DMS53 (cell line): Measurements from ENCODE around the gene ASPSCR1.

Experiments
- DNase-seq: peaks from one replicate; lab custom pipeline; 2025; lab: John Stamatoyannopoulos, UW

Gene ASPSCR1

GRCh38 chr17:82039695-82040299, 62.4 kb downstream of the ASPSCR1 start:
- DNase-seq = no peak

GRCh38 chr17:82041144-82041814, 63.9 kb downstream of the ASPSCR1 start:
- DNase-seq = no peak

GRCh38 chr17:82042649-82043048, 65.2 kb downstream of the ASPSCR1 start:
- no peak for DNase-seq

- DNase-seq = no peak
These were observed 66.1 kb downstream of the ASPSCR1 start for GRCh38 chr17:82043507-82043906.

DNA sequence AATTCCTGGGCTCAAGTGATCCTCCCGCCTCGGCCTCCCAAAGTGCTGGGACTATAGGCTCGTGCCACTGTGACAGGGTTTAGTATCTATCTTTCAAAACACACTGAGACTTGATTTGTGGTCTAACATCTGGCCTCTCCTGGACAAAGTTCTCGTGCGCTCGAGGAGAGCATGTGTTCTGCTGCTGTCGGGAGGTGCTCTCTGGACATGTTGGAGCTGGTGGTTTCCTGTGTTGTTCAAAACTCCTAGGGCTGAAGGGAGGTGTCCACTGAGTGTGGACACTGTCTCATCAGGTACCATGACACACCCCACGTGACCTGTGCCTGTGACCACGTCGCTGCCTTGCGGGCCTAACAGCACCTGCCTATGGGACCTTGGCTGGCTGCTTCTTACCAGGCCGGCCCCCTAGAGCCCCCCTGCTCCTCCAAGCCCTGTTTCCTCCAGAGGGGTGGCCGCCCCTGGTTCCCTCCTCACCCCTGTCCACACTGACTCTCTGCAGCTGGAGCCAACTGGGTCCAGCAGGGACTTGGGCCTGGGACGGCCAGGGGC, 68.6 kb downstream of the ASPSCR1 start:
- DNase-seq = no peak

DNA sequence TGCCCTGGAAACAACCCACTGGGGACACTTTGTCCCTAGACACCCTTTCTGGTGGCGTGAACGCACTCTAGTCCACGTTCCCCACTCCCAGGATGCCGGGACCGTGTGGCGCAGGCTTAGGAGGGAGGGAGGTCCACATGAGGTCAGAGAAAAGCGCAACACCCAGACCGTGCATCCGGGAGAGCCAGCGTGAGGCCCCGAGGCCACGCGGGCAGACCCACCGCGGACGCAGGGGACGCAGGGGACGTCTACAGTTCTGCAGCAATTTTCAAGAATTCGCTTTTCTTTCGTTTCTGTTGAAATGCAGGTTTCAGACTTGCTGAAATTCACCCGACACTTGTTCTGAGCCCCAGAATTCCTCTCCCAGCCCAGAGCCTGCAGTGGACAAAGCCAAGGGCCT, 69.5 kb downstream of the ASPSCR1 start:
- DNase-seq = no peak

GRCh38 chr17:82047379-82047778, 70.0 kb downstream of the ASPSCR1 start:
- DNase-seq = no peak

DNA sequence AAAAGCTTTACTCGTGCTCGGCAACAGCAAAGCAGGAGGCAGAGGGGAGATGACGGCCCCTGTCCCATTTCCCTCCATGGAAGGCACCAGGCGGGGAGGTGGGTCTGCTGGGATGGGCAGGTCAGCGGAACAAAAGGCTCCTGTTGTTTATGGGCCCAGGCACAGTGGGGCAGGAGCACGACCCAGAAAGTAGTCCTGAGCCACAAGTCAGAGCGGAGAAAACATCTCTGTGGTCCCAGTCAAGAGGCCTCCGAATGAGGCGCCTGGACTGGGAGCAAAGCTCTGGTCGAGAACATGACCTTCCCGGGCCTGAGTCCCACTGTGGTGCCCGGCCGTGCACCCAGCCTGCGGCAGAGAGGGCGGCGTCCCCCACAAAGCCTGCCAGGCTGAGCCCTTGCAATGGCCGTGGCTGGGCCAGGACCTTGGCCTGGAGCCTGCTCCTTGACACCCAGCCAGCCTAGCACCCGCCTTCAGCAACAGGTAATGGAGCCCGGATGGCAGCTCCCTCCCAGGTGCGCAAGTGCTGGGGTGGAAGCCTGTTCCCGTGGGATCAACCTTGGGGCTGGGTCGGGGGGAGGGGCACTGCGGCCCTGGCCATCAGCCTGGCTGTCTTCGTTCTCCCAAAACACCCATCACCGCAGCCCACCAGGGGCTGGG, 70.6 kb downstream of the ASPSCR1 start:
- no peak for DNase-seq

GRCh38 chr17:82048571-82048971, 71.1 kb downstream of the ASPSCR1 start:
- DNase-seq = no peak

DNA sequence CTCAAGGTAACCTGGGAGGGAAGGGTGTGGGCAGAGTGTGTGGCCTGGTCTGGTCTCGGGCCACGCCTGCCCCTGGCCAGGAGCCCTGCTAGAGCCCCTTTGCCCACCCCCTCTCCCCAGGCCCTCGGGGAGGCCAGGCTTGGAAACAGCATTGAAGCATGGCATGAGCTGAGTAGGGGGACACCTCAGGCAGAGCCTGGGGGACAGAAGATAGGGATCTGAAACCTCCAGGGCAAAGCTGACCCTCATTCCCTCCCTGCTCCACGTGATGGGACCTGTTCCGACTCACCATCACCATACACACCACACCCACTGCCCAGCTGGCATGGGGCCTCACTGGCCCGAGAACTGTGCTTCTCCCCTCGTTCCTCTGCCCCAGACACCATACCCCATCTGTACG, 71.7 kb downstream of the ASPSCR1 start:
- no peak for DNase-seq

DNA sequence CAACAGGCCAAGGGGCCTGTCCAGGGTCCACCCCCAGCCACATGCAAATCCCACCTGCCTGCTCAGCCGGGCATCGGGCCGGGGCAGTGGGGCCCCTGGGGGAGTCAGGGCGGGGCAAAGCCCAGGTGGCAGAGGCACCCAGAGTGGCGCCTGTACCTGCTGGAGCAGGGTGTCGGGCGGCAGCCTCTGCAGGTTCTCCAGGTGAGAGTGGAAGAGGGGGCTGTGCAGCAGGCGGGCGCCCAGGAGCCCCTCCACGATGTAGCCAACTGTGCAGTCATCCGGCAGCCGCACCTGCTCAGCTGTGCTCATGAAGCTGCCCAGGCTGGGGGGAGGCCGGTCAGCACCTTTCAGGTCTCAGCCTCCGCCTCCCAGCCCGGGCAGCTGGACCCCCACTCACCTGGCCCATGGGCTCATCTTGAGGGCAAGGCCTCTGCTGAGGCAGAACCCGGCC, 72.1 kb downstream of the ASPSCR1 start:
- no peak for DNase-seq

DNA sequence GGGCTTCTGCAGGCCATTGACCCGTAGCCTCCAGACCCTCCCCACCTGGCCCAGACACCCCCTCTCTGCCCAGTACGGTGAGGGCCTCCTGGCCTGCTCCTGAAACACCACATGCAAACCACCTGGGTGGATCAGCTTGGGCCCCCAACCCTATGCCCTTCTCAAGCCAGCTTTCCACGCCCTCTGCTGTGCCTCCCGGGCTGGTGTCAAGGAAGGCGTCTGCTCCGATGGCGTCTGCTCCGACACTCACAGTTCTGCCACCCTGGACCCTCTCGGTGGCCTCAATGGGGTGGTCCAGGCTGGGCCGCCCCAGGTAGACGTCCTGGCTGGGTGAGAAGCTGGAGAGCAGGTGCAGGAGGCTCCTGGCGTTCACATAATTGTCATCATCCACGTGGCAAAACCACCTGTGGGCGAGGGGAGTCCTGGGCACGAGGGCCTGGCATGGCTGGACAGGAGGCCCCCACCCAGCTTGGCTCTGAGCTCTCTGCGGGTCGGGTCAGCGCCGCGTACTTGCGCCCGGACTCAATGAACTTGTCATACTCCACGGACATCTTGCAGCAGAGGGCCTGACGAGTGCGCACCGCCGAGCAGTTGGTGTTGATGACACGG, 72.8 kb downstream of the ASPSCR1 start:
- no peak for DNase-seq

- DNase-seq = no peak
These were observed 73.6 kb downstream of the ASPSCR1 start for GRCh38 chr17:82050761-82051641.

- peak; percentile 88 for DNase-seq
These were observed 74.6 kb downstream of the ASPSCR1 start, which contains the start of the genes GPS1 and RFNG for GRCh38 chr17:82051776-82052637. GPS1 (plus strand) TSS chr17:82051898; CDS start chr17:82051932, 34 bp downstream. RFNG (minus strand) TSS chr17:82051811; CDS start chr17:82051766, 45 bp downstream.

GRCh38 chr17:82052638-82053059, 75.2 kb downstream of the ASPSCR1 start:
- DNase-seq = peak; percentile 52

DNA sequence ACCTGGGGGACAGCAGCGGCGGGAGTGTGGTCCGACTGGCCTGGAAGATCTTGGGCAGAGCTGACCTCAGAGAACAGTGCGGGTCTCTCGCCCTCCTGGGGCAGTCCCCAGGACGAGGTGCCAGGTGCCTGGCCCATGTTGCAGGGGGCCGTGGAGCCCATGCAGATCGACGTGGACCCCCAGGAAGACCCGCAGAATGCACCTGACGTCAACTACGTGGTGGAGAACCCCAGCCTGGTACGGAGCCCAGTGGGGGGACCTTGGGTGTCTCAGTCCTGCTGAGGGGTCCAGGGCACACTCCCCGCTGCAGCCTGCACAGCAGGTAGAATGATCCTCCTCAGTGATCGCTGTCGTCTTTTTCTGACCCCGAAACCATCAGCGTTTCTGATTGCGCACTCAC, 75.7 kb downstream of the ASPSCR1 start:
- DNase-seq = no peak

GRCh38 chr17:82053556-82054263, 76.3 kb downstream of the ASPSCR1 start:
- DNase-seq = no peak

DNA sequence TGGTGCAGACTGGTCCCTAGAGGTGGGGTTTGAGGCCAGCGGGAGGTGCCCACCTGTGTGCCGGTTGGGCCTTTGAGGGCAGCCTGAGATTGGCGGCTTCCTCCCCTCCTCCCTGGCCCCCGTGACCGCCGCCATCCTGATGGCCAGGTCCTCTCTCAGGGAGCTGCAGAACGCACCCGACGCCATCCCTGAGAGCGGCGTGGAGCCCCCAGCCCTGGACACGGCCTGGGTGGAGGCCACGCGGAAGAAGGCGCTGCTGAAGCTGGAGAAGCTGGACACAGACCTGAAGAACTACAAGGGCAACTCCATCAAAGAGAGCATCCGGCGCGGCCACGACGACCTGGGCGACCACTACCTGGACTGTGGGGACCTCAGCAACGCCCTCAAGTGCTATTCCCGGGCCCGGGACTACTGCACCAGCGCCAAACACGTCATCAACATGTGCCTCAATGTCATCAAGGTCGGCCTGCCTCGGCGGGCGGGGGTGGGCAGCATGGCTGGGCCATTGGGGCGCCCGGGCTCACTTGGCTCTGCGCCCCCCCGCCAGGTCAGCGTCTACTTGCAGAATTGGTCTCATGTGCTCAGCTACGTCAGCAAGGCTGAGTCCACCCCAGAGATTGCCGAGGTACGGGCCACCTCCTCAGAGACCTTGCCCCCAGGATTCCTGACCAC, 77.1 kb downstream of the ASPSCR1 start:
- no peak for DNase-seq
